OCI-LY1 (cell line): Measurements from ENCODE around the gene MAP2.

ENCODE experiments used
- H2AFZ ChIP-seq: fragments of 200-600 bp; sonication (generic), shearing (Covaris generic); 2 replicates; pipeline ENCODE4 v1.6.0; 2014; ENCODE audit warnings: antibody characterized with exemption, mild to moderate bottlenecking, low read length
- H3F3A ChIP-seq: fragments of 200-600 bp; sonication (generic), shearing (Covaris generic); 2 replicates; pipeline ENCODE4 v1.6.0; 2014; ENCODE audit warnings: mild to moderate bottlenecking, antibody characterized with exemption, low read length, moderate library complexity; ENCODE audit not compliant: insufficient read depth
- H3K27ac ChIP-seq: fragments of 200-600 bp; sonication (generic); 2 replicates; pipeline ENCODE4 v1.5.1; 2014; ENCODE audit warnings: low read length, mixed run types, mild to moderate bottlenecking, low read depth; ENCODE audit not compliant: poor library complexity, severe bottlenecking
- H3K27me3 ChIP-seq: fragments of 200-600 bp; sonication (generic); 2 replicates; pipeline ENCODE4 v1.6.0; 2014; ENCODE audit warnings: antibody characterized with exemption, mild to moderate bottlenecking, low read length, moderate library complexity; ENCODE audit not compliant: insufficient read depth
- H3K36me3 ChIP-seq: fragments of 200-600 bp; sonication (generic); 2 replicates; pipeline ENCODE4 v1.6.1; 2014; ENCODE audit warnings: mild to moderate bottlenecking, antibody characterized with exemption, low read length, moderate library complexity, mixed read lengths; ENCODE audit not compliant: insufficient read depth
- H3K4me1 ChIP-seq: fragments of 200-600 bp; sonication (generic); 2 replicates; pipeline ENCODE4 v1.5.1; 2014; ENCODE audit warnings: mild to moderate bottlenecking, low read length, moderate library complexity; ENCODE audit not compliant: insufficient read depth, severe bottlenecking
- H3K4me2 ChIP-seq: fragments of 200-600 bp; sonication (generic), shearing (Covaris generic); 2 replicates; pipeline ENCODE4 v1.6.1; 2014; ENCODE audit warnings: low read length
- H3K4me3 ChIP-seq: fragments of 200-600 bp; sonication (generic); 2 replicates; pipeline ENCODE4 v1.5.1; 2014; ENCODE audit warnings: low read length, low read depth, mild to moderate bottlenecking, mixed read lengths; ENCODE audit not compliant: poor library complexity, severe bottlenecking
- H3K79me2 ChIP-seq: fragments of 200-600 bp; shearing (Covaris generic); 2 replicates; pipeline ENCODE4 v1.6.1; 2016; ENCODE audit warnings: mixed run types, low read length, mixed read lengths; ENCODE audit not compliant: insufficient read depth
- H3K9ac ChIP-seq: fragments of 200-600 bp; sonication (generic), shearing (Covaris generic); 2 replicates; pipeline ENCODE4 v1.6.1; 2014; ENCODE audit warnings: mild to moderate bottlenecking, low read length, mixed read lengths
- H3K9me2 ChIP-seq: fragments of 200-600 bp; sonication (generic), shearing (Covaris generic); 2 replicates; pipeline ENCODE4 v1.6.1; 2014; ENCODE audit warnings: low read depth, mild to moderate bottlenecking, low read length, mixed read lengths
- H3K9me3 ChIP-seq: fragments of 200-600 bp; shearing (Covaris generic); 2 replicates; pipeline ENCODE4 v1.6.1; 2014; ENCODE audit warnings: low read length, mixed read lengths
- H4K20me1 ChIP-seq: fragments of 200-600 bp; sonication (generic), shearing (Covaris generic); 2 replicates; pipeline ENCODE4 v1.6.0; 2016; ENCODE audit warnings: mild to moderate bottlenecking, low read length; ENCODE audit not compliant: insufficient read depth
- CTCF ChIP-seq: fragments of 200-600 bp; sonication (generic), shearing (Covaris generic); IDR thresholded peaks from 2 replicates; pipeline ENCODE4 v1.5.1; 2017; ENCODE audit warnings: mild to moderate bottlenecking, antibody characterized with exemption, low read length, moderate library complexity, mixed read lengths
- EZH2 ChIP-seq: fragments of 200-600 bp; sonication (generic), shearing (Covaris generic); IDR thresholded peaks from 2 replicates; pipeline ENCODE4 v1.8.0; 2017; ENCODE audit warnings: borderline replicate concordance, mixed run types, mild to moderate bottlenecking, antibody characterized with exemption, low read length, moderate library complexity, mixed read lengths

MAP2 gene

GRCh38 chr2:209411718-209412117 lies 12.1 kb upstream of the MAP2 start:
- Histone ChIP-seq H3F3A (no peaks in the 10 kb centered on the region), H3K27ac (no peak overlapping the region), H4K20me1 (no peaks in the 10 kb centered on the region), H3K9me2 (no peaks in the 10 kb centered on the region), H3K27me3 (no peaks in the 10 kb centered on the region), H3K79me2 (no peaks in the 10 kb centered on the region), H3K4me1 (no peaks in the 10 kb centered on the region), H3K4me3 (no peak overlapping the region), H2AFZ (no peak overlapping the region), H3K36me3 (no peaks in the 10 kb centered on the region), H3K9me3 (peaks cover 3% of the 10 kb centered on the region; the same call in 1 of the 2 replicates), H3K4me2 (no peak overlapping the region), H3K9ac (no peak overlapping the region)
- TF ChIP-seq EZH2, result no peak

GRCh38 chr2:209413311-209414014 lies 10.4 kb upstream of the MAP2 start:
- TF ChIP-seq CTCF, result no peak
- no peak for TF ChIP-seq EZH2
- H3K4me2 ChIP-seq, result no peak overlapping the region
- no peaks in the 10 kb centered on the region for H3F3A ChIP-seq
- no peaks in the 10 kb centered on the region for H3K9me2 ChIP-seq
- no peaks in the 10 kb centered on the region for H3K4me1 ChIP-seq
- H3K27me3 ChIP-seq, result no peaks in the 10 kb centered on the region
- H3K79me2 ChIP-seq, result no peaks in the 10 kb centered on the region
- no peak overlapping the region for H3K9ac ChIP-seq
- no peak overlapping the region for H3K4me3 ChIP-seq
- no peaks in the 10 kb centered on the region for H4K20me1 ChIP-seq
- no peak overlapping the region for H3K27ac ChIP-seq
- H3K36me3 ChIP-seq, result no peaks in the 10 kb centered on the region
- H2AFZ ChIP-seq, result no peak overlapping the region
- H3K9me3 ChIP-seq, result peaks cover 3% of the 10 kb centered on the region; the same call in 1 of the 2 replicates

GRCh38 chr2:209416913-209417312 lies 6.9 kb upstream of the MAP2 start:
- no peak overlapping the region for H2AFZ ChIP-seq
- peaks cover 3% of the 10 kb centered on the region; the same call in 1 of the 2 replicates for H3K9me3 ChIP-seq
- H3K9ac ChIP-seq, result no peak overlapping the region
- no peaks in the 10 kb centered on the region for H3K27me3 ChIP-seq
- H3K27ac ChIP-seq, result no peak overlapping the region
- TF ChIP-seq EZH2 (no peak), CTCF (no peak)
- H3K4me1 ChIP-seq, result no peaks in the 10 kb centered on the region
- H3K4me3 ChIP-seq, result no peak overlapping the region
- no peaks in the 10 kb centered on the region for H3F3A ChIP-seq
- H4K20me1 ChIP-seq, result no peaks in the 10 kb centered on the region
- H3K4me2 ChIP-seq, result no peak overlapping the region
- no peaks in the 10 kb centered on the region for H3K36me3 ChIP-seq
- no peaks in the 10 kb centered on the region for H3K79me2 ChIP-seq
- H3K9me2 ChIP-seq, result no peaks in the 10 kb centered on the region
